ENCODE data around the gene ARRDC3.

ARRDC3 gene

DNA sequence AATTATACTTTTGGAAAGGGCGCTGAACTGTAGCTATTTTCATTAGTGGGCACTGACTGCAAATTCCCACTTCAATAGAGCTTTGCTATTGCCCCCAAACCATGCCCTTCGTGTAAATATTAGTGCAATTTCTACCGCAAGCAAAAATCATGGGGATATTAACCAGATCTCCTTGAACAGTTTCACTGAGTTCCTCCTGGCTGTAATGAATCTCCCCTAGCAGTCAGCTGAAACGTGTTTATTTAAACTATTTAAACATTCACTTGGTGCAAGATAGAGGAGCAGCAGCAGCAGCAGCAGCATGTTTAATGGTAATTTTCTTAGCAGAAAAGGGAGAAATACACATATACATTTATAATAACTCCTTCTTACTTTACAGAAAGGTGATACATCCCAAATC, 54.4 kb downstream of the ARRDC3 start:
- TF ChIP-seq, protein P1, sequence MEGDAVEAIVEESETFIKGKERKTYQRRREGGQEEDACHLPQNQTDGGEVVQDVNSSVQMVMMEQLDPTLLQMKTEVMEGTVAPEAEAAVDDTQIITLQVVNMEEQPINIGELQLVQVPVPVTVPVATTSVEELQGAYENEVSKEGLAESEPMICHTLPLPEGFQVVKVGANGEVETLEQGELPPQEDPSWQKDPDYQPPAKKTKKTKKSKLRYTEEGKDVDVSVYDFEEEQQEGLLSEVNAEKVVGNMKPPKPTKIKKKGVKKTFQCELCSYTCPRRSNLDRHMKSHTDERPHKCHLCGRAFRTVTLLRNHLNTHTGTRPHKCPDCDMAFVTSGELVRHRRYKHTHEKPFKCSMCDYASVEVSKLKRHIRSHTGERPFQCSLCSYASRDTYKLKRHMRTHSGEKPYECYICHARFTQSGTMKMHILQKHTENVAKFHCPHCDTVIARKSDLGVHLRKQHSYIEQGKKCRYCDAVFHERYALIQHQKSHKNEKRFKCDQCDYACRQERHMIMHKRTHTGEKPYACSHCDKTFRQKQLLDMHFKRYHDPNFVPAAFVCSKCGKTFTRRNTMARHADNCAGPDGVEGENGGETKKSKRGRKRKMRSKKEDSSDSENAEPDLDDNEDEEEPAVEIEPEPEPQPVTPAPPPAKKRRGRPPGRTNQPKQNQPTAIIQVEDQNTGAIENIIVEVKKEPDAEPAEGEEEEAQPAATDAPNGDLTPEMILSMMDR (IDR thresholded peaks at IDR 0.05): no peak

DNA sequence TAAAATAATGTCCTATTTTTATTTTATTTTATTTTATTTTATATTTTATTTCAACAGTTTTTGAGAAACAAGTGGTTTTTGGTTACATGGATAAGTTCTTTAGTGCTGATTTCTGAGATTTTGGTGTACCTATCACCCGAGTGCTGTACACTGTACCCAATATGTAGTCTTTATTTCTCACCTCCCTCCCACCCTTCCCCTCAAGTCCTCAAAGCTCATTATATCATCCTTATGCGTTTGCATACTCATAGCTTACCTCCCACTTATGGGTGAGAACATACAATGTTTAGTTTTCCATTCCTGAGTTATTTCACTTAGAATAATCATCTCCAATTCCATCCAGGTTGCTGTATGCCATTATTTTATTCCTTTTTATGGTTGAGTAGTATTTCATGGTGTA, 63.5 kb downstream of the ARRDC3 start:
- TF ChIP-seq, protein P1 (IDR thresholded peaks at IDR 0.05): no peak

DNA sequence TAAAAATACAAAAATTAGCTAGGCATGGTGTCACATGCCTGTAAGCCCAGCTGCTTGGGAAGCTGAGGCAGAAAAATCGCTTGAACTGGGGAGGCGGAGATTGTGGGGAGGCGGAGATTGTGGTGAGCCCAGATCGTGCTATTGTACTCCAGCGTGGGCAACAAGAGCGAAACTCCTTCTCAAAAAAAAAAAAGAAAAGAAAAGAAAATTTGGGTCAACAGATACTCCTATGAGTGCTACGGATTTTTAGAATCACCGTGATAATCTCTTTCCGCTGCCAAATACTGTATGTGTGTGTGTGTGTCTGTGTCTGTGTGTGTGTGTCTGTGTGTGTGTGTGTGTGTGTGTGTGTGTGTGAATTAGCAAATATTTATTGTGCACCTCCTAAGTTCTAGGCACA, 64.4 kb downstream of the ARRDC3 start:
- TF ChIP-seq, protein P1 (IDR thresholded peaks at IDR 0.05): no peak
